GM13977 (cell line): Measurements from ENCODE around the gene MGLL.

ENCODE experiments used
- DNase-seq: peaks from one replicate; pipeline ENCODE4 v3.0.0; 2012; ENCODE audit warnings: low spot score
- in situ Hi-C: fragments of 300-500 bp; cut with MboI; formaldehyde crosslinking; loops from one replicate; pipeline ENCODE4 v1.12.0; 2022; ENCODE audit warnings: low sequenced_read_pairs, low pct_unique_long_range_greater_than_20kb, mixed read lengths, inconsistent platforms; ENCODE audit not compliant: unreplicated experiment
- TF ChIP-seq, protein P1 (sequence below): IDR thresholded peaks from 2 replicates; pipeline ENCODE4 v1.5.1; 2012; ENCODE audit warnings: mild to moderate bottlenecking, control low read depth; ENCODE audit not compliant: insufficient read depth; ENCODE audit errors: extremely low read depth, missing control alignments

MGLL gene

DNA sequence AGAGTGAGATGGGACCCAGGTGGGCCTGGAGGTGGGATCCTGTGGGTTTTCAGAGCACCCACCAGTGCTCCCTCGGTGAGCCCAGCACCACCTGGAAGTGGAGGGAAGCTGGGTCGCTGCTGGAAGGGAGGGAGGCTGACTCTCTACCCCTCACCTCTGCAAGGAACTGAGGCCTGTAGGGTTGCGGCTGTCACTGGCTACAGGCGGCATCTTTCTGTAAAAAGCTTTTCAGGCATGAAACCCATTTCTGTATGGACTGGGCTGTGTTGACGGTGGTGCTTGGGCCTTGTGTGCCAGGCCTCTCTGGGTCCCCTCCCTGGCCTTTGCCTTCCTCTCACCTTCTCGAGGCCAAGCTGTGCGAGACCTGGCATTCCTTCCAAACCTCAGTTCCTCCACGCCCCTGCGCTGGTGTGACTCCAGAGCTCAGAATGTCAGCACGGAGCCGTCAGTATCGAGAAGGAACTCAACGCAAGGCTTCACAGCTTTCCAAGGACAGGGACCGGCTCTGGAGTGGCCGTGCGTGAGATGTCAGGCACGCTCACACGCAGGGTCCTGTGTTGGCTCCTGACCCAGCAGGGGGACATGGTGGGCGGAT is 133.0 kb downstream of the MGLL start:
- no peak for DNase-seq
- in situ Hi-C loops = no loop called here
- TF ChIP-seq, protein P1, sequence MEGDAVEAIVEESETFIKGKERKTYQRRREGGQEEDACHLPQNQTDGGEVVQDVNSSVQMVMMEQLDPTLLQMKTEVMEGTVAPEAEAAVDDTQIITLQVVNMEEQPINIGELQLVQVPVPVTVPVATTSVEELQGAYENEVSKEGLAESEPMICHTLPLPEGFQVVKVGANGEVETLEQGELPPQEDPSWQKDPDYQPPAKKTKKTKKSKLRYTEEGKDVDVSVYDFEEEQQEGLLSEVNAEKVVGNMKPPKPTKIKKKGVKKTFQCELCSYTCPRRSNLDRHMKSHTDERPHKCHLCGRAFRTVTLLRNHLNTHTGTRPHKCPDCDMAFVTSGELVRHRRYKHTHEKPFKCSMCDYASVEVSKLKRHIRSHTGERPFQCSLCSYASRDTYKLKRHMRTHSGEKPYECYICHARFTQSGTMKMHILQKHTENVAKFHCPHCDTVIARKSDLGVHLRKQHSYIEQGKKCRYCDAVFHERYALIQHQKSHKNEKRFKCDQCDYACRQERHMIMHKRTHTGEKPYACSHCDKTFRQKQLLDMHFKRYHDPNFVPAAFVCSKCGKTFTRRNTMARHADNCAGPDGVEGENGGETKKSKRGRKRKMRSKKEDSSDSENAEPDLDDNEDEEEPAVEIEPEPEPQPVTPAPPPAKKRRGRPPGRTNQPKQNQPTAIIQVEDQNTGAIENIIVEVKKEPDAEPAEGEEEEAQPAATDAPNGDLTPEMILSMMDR = no peak

DNA sequence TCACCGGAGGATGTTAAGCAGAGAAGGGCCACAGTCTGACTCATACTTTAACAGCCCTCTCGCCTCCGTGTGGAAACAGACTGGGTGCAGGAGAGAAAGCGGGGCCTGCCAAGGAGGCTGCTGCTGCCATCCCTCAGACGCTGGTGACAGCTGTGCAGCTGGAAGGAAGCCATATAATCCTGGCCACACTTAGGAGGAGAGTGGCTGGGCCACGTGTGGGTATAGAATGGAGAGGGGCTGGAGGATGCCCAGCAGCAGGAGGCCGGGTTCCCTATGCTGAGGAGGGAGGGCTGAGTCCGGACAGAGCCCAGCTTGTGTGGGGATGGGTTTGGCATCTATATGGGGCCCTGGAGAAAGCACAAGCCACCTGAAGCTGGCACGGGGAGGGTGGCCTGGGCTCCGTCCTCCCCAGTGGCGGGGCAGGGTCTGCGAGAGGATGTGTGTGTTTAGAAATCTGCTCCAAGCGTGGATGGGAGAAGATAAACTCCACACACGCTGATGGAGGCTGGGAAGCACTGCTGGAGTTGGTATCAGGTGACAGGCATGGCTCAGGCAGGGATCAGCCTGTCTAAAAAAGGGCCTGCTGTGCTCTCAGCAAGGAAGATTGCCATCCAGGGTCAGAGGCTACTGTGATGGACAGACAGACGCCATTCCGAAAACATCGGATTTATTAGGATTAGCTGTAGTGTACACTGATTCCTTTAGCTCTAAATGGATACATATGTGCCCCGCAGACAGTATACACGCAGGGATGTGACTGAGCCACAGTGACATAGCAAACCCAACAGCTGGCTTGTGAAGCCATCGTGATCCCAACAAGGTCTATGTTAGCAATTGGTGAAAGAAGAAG is 133.7 kb downstream of the MGLL start:
- in situ Hi-C loops = no loop called here
- DNase-seq = no peak
- TF ChIP-seq, protein P1 = no peak

DNA sequence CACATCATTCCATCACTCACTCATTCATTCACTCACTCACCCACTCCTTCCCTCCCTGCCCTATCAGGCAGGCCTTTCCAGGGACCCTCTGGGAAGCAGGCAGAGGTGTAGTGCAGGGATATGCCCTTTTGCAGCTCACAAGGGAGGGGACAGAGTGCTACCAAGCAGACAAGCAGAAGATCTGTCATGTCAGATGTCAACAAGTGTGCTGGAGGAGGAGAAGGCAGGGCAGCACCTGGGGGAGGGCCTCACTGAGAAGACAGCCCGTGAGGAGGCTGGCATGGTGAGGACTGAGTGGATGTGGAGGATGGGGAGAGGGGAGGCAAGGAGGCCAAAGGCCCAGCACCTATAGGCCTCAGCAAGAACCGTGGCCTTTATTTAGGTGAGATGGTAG is 134.3 kb downstream of the MGLL start:
- in situ Hi-C loops = no loop called here
- no peak for DNase-seq
- TF ChIP-seq, protein P1 = no peak

DNA sequence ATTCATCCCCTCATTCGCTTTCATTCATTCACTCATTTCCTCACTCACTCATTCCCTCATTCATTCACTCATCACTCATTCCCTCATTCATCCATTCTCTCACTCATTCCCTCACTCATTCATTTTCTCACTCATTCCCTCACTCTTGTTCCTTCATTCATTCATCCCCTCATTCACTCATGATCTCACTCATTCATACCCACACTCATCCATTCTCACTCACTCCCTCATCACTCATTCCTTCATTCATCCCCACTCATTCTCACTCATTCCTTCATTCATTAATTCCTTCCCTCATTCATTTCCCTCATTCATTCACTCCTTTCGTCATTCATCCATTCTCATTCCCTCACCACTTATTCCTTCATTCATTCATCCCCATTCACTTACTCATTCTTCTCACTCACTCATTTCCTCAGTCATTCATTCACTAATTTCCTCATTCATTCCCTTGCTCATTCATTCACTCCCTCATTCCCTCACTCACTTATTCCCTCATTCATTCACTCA is 135.0 kb downstream of the MGLL start:
- TF ChIP-seq, protein P1 = no peak
- in situ Hi-C loops = no loop called here
- DNase-seq = no peak

DNA sequence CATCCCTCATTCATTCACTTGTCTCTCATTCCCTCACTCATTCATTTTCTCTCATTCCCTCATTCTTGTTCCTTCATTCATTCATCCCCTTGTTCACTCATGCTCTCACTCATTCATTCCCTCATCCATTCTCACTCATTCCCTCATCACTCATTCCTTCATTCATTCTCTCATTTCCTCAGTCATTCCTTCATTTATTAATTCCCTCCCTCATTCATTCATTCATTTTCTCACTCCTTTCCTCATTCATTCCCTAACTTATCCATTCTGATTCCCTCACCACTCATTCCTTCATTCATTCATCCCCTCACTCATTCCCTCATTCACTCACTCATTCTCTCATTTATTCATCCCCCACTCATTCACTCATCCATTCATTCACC is 135.8 kb downstream of the MGLL start:
- in situ Hi-C loops = no loop called here
- no peak for DNase-seq
- TF ChIP-seq, protein P1 = no peak

DNA sequence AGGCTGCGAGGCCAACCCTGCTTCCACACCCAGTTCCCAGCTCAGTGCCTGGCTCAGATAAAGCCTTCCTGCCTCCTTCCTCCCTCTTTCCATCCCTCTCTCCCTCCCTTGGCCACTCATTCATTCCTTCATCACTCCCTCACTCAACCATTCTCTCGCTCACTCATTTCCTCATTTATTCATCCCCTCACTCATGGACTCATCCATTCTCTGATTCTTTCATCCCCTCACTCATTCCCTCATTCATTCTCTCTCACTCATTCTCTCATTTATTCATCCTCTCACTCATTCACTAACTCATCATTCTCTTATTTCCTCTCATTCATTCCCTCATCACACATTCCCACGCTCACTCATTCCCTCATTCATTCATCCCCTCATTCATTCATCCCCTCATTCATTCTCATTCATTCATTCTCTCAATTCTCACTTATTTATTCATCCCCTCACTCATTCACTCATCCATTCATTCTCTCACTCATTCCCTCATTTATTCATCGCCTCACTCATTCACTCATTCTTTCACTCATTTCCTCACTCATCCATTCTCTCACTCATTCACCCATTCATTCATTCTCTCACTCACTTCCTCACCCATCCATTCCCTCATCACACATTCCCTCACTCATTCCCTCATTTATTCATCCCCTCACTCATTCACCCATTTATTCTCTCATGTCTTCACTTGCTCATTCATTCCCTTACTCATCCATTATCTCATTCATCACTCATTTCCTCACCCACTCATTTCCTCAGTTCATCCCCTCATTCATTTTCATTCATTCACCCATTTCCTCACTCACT is 136.4 kb downstream of the MGLL start:
- in situ Hi-C loops = no loop called here
- TF ChIP-seq, protein P1 = no peak

More for the DNA sequence above, 136.4 kb downstream of the MGLL start:
- DNase-seq = no peak
